Stimulated activated naive CD4-positive, alpha-beta T cell treated with Interleukin-2 at 50 U/mL for 16 hours (primary cell): ENCODE measurements around the gene SAMD13.
A peak's percentile ranks its signal among the peaks of the same experiment; 100 is the strongest.

Experiments used
- DNase-seq: peaks from one replicate; lab custom pipeline; 2025; lab: John Stamatoyannopoulos, UW

SAMD13 gene, protein sequence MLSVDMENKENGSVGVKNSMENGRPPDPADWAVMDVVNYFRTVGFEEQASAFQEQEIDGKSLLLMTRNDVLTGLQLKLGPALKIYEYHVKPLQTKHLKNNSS

DNA sequence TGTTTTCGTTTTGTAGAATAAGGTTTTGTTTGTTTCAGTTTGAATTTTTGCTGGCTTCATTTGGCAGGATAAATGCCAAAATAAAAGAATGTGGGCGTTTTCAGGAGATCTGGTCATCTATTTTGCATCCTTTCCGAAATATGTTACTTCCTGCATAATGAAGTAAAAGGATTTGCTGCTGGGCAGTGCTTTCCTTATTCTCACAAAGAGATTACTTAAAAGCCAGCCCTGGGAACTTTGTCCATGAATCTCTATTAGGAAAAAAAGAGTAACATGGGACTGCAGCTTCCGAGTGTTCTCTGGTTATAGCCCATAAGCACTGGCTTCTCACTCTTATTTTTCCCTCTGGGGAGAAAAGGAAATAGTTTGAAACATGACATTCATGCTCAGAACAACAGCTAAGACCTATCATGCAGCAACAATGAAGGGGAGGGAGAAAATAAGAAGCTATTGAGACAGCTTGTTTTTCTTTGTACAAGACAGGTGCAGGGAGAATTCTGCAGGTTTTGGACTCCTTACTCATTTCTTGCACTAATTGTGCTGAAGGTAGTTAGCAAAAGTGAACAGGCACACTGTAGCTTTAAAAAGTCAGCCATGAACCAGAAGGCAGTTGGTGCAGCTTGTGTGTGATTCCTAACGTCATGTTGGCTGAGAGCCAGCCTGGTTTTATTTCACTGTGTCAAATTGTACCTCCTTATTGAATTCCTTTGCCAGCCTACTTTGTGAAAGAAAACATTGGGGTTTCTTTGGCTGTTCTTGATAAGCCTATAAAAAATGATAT lies at the start of gene SAMD13:
Gene SAMD13 (plus strand): TSS at position 705 of the 781 bp plus-strand sequence. CDS start 1,527 bp downstream, outside the sequence.
- peak; percentile 10 for DNase-seq

DNA sequence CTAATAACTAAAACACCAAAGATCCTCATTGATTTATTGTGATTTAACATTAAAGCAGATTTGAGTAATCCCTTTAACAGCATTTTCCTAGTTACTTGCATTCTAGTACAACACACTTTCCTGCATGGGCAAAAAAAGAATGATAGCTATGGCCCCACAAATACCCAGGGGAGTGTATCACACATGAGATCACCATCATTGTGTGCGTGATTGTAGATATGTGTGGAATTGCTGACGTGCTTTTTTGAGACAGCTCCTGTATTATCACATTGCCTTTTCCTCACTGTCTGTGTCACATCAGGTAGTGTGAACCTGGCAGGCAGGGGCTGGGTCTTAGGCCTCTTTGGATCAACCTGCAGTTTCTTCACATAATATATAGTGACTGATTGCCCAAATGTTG lies 48.5 kb upstream of the SAMD13 start:
- DNase-seq, result no peak

DNA sequence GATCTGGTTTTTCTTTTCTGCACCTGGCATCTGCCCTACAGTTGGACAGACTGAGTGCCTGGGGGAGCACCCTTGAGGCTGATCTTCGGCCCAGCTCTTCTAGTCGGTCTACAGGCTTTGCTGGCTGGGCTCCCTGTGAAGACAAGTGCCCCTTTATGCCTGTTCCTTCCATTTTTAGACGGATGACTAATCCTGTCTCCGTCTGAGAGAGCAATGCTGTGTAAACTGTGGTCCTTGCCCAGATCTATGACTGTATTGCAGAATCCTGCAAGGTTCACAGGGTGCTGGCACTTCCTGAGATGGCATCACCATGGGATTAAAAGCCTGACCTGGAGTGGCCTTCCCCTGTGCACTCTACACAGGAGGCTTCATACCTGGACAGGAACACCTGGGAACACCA lies 47.6 kb upstream of the SAMD13 start:
- DNase-seq, result no peak

DNA sequence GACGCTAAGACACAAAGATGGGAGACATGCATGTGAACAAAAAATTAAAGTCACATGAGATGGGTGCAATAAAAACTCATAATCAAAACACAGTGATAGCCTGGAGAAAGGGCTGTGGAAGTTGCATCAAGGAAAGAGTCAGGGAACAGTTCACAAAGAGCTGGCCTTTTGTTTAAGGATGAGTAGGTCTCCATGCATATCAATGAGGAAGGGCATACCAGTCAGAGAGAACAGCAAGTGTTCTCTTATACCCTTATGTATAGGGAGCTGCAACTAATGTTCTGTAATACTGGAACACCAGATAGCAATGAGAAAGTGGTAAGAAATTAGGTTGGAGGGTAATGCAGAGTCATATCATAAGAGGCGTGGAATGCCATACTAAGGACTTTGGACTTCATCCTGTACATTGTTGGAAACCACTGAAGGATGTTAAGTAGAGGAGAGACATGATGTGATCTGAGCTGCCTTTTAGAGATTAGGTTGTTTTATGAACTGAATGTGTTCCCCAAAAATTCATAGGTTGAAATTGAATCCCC lies 46.7 kb upstream of the SAMD13 start:
- DNase-seq, result no peak

- DNase-seq, result no peak
Measured at GRCh38 chr1:84255582-84255981, 45.9 kb upstream of the SAMD13 start.

DNA sequence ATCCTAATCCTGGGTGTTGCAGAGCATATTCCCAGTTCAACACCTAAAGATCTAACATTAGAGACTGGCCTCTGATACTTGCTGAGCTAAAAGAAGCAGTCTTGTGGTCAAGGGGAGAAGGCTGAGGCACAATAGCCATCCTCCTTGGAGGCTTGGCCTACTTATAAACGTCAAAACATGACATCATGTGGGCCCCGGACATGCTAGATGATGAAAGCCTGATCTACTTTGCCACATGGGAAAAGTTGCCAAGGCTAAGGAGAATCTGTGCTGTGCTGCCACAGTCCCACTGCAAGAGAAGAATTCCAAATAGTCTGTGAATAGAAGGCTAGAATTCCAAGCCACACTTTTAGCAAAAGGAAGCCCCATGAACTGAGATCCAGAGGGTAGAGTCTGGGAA lies 43.9 kb upstream of the SAMD13 start:
- DNase-seq, result no peak

GRCh38 chr1:84259376-84259775 lies 42.1 kb upstream of the SAMD13 start:
- DNase-seq, result no peak

DNA sequence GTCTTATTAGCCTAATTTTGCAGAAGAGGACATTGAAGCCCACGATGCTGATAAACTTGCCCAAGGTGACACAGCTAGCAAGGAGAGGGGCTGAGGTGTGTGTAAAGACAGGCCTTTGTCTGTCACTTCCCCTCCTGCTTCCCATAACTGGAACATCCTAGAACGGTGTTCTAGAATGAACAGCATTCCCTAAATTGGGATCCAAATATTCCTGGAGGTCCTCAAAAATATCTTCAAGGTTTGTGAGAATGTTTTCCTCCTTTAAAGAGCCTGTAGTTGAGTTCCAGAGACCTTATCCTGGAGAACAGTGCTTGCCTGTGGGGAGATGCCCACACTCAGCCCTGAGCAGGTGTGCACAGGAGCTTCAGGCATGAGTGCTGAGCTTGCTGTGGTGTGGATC lies 41.5 kb upstream of the SAMD13 start:
- DNase-seq, result no peak

GRCh38 chr1:84260852-84261518 lies 40.5 kb upstream of the SAMD13 start:
- no peak for DNase-seq

- DNase-seq, result no peak
Measured at GRCh38 chr1:84264961-84265360, 36.5 kb upstream of the SAMD13 start.

- DNase-seq, result no peak
Measured at GRCh38 chr1:84265867-84266266, 35.6 kb upstream of the SAMD13 start.

DNA sequence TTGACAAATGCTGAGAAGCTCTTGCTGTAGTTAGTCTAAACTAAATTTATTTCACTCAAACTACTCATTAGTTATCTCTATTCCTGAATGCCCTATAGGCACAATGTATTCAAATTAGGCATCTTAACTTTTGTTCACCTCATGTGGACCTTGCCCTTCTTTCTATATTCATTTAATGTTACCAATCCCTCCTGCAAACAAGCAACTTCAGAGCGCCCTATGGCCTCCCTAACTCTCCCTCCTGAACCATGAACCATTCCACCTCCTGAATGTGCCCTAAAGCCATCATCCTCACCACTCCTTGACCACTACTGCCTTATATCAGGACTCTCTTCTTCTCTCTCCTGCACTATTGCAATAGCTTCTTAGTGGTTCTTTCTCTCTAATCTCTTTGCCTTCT lies 34.8 kb upstream of the SAMD13 start:
- DNase-seq, result no peak

DNA sequence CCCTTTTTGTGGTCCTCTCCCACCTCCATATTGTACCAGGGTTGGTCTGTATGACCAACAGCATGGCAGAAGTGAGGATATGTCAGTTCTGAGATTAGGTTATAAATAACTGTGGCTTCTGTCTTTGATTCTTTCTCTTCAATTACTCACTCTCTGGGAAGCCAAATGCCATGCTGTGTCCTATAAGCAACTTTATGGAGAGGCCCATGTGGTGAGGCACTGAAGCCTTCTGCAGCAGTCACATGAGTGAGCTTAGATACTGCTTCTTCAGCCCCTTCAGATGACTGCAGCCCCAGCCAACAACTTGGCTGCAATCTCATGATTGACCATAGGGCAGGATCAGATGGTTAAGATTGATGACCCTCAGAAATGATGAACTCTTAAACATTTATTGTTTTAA lies 34.0 kb upstream of the SAMD13 start:
- no peak for DNase-seq

GRCh38 chr1:84268346-84268745 lies 33.2 kb upstream of the SAMD13 start:
- DNase-seq, result no peak

- no peak for DNase-seq
Measured at GRCh38 chr1:84269306-84269705, 32.2 kb upstream of the SAMD13 start.

DNA sequence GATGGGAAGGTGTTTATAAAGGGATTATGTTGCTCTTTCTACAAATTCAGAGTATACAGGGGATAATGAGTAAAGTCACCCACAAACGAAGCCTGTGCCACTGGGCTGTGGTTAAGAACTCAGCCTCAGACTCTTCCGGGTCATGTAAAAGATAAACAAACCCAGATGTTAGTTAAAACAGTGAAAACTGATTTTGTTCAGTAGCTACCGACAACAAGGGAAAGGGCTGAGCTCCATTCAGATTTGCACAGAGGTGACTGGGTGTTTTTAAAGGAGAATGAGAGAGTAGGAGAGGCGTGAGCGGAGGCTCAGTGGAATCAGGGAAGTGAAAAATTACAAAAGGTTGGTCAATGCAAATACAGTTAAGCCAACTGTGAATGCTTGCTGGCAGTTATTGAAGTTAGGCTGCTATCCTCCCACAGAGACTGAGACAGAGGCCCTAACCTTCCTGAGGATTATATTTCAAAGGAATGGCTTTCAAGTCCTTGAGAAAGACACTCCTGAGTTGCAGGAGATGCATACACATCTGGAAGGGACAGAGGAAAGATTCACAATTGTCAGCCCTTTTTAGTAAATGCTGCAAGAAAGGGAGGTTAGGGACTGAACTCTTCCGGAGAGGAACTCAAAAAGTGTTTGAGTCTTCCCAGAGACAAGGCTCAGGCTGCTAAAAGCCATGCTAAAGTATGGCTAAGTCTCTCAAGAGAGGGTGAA lies 29.9 kb upstream of the SAMD13 start:
- DNase-seq, result no peak

DNA sequence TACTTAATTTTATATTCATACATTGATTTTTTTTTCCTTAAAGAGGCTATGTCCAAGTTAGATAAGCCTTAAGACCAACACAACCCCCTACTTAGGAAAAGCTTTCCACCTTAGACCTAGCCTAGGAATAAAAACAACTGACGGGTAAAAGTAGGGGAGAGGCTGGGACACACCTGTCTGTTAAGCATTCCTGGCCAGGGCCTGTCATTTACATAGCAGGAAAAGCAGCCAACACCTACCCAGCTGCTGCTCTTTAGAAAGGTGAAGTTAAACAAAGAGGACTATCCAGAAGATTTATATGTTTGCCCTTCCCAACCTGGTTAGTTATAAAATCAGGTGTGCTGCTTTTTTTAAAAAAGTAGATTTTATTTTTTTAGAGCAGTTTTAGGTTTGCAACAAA lies 29.1 kb upstream of the SAMD13 start:
- DNase-seq, result no peak

- no peak for DNase-seq
Measured at GRCh38 chr1:84277343-84278059, 24.0 kb upstream of the SAMD13 start.

GRCh38 chr1:84278905-84279304 lies 22.6 kb upstream of the SAMD13 start:
- no peak for DNase-seq

DNA sequence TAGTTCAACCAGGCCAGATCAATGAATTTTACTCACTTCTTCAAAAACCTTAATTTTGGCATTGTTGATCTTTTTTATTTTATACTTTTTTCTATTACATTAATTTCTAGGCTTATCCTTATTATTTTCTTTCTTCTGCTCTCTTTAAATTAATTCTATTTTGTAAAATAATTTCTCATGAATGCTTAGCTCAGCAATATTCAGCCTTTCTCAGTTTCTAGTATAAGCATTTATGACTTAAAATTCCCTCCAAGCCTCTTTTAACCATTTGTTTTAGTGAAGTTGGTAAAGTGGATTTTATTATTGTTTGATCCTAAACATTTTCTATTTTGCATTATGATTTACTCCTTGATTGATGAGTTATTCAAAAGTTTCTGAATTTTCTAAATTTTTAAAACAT lies 20.6 kb upstream of the SAMD13 start:
- no peak for DNase-seq

DNA sequence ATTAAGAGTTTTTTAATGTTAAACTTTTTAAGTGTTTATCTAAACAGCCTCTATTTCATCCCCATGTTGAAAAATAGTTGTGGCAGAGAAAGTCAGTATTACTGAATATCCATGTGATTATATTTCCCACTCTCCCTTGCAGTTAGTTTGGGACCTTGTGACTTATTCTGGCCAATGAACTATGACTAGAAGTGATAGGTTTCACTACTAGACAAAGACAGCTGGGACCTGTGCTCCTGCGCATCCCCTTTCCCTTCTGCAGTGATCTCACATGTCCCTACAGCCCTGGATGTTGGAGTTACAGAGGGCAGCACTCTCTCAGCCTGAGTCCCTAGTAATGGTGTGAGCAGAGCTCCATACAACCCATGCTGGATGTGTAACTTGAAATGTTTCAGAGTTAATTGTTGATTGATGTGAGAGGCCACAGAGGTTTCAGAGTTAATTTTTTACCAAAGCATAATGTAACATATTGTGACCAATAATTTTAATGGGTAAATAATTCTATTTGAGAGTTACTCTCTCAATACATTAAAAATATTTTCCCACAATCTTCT lies 18.7 kb upstream of the SAMD13 start:
- no peak for DNase-seq

DNA sequence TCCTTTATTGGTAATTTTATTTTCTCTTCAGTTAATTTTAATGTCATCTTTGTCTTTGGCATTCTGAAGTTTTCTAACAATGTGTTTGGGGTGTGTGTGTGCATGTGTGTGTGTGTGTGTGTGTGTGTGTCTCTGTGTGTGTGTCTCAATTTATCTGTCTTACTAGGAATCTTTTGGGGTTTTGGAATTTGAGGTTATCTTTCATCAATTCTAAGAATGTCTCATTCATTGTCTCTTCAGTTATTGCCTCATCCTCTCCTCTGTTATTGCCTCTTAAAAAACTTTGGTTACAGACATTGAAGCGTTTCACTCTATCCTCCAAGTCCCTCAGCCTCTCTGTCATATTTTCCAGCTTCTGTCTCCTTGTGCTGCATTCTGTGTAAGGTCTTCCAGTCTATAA lies 18.1 kb upstream of the SAMD13 start:
- no peak for DNase-seq
